HG02973 (cell line): ENCODE data around the gene TMED7.

Experiments
- ATAC-seq: cut with Tn5 transposase; IDR thresholded peaks from one replicate; pipeline ENCODE4 v1.9.1; 2021; ENCODE audit warnings: moderate library complexity; ENCODE audit not compliant: unreplicated experiment

TMED7 gene

DNA sequence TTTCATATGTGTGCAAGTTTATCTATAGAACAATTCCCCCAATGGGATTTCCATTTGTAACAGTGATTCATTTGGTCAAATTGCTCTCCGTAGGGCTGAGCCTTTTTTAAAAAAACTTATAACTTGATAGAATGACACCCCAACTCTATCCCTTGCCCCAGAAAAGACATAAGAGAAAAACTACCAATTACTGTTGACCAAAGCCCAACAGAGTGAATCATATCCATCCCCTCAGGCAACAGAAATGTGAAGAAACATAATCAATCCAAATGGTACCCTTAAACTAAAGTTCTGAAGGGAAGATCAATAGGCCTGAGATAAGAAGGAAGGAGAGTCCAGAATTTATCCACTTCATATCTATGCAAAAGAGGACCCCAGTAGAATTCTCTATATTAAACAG lies 41.3 kb downstream of the TMED7 start:
- no peak for ATAC-seq

DNA sequence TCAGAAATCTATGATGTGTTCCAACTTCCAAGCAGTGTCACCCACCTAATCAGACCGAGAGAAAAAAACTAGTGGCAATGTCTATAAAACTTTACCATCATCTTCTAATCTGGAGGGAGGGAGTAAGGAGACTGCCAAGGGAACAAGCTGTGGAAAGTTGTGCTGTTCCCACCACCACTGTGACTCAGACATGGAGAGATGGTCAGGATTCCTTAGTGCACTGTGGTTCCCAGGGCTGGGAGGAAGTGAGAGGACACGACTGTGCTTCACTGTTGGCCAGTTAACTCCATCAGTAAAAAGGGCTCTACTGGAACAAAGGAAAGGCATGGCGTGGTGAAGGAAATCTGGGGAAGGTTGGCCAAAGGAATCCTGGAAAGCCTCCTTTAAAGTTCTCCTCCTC lies 42.4 kb downstream of the TMED7 start:
- no peak for ATAC-seq

DNA sequence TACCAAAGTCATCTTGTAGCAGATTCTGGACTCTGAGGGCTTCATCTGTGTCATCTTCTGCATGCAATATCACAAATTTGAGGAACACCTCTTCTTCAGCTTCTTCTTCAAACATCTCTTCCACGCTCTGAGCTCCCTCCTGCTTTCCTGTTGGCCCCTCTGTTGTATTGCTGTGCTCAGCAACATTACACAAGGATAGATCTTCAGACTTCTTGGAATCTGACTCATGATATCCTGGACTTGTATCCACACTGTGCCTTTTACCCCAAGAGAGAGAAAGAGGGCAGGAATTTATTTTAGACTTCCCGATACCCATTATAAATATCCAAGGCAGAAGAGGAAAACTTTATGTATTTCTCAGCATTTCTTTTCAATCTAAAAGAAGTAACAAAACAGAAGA lies 44.9 kb downstream of the TMED7 start:
- no peak for ATAC-seq

DNA sequence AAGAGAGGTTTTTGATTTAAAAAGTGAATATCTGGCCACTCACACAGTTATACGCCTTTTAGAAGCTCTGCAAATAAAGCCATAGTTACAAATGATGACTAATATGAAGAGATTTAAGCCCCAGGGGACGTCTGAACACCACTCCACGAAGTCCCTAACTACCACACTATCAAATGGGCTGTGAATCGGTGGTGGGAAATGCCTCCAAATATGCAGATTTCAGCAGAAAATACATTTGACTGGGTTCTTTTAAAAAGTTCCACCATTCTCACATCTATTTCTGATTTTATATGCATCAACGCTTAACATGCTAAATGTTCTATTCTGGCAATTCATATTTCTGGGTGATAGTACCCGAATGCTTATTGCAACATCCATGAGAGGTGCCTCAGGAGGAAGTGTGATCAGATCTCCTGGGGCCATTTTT lies 46.1 kb downstream of the TMED7 start:
- ATAC-seq: peak; percentile 72

GRCh38 chr5:115579216-115579615 lies 46.6 kb downstream of the TMED7 start:
- no peak for ATAC-seq

- ATAC-seq: peak; percentile 50
Observed at GRCh38 chr5:115578657-115579056, 47.2 kb downstream of the TMED7 start.

DNA sequence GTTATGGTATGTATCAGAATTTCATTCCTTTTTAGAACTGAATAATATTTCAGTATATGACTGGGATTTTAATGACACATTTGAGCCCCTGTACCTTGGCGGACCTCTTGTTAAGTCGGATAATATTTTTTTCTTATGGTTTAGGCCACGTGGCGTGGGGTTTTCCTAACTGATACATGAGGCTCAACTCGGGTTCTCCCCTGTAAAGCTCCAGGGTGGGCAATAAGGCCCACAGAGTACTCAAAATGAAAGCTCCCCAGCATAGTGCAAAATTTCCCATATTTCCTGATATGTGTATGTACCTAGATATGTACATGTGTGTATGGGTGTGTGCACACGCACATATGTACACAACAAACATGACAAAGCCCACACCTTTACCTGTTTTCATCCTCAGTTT lies 48.1 kb downstream of the TMED7 start:
- no peak for ATAC-seq

- no peak for ATAC-seq
Observed at GRCh38 chr5:115577329-115577728, 48.5 kb downstream of the TMED7 start.

- peak; percentile 37 for ATAC-seq
Observed at GRCh38 chr5:115575167-115576070, 50.4 kb downstream of the TMED7 start.

DNA sequence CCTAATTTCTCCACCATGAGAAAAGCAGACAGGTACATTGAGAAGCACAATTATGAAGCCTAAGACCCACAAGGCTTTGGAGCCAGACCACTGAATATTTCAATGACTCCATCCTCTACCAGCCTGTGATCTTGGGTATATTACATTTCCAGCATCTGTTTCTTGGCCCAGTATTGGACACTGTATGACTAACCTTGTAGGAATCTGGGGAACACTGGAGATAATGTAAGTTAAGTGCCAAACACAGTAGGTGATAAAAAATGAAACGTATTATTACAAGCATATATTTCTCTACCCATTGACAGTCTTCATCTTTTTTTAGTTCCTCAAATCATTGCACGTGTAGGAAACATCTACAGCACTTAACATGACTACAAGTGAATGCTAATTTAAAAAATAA lies 52.7 kb downstream of the TMED7 start:
- ATAC-seq: no peak

GRCh38 chr5:115571441-115571878 lies 54.4 kb downstream of the TMED7 start:
- no peak for ATAC-seq

DNA sequence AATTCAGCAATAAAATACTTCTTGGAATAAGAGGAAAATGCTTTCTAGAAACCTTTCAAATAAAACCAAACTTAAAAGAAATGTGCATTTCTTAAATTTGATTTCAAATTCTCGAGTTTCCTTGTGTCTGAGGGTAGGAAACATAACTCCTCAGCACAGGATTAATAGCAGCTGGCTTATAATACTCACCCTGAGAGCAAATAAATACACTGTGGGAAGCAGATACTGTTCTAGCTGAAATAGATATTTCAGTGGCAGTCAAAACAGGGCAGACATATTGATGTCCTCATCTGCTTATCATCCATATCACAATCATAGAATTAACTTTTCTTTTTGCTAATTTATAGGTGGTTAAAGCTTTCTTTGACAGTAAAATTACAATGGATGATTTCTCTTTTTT lies 57.2 kb downstream of the TMED7 start:
- ATAC-seq: no peak

GRCh38 chr5:115565233-115565632 lies 60.6 kb downstream of the TMED7 start:
- no peak for ATAC-seq
